Measurements from ENCODE around the gene NTMT2. TPM values are rescaled to one million over a fixed set of nuclear protein-coding genes. Genes with fewer than 3 reads are reported as not detected.

The NTMT2 gene
- total and polyA plus RNA-seq, 2 experiments from 2014 or later, result not detected

GRCh38 chr1:170198584-170198983 is 52.8 kb downstream of the NTMT2 start:
- no peak for DNase-seq
- no peak overlapping the region for H3K27ac ChIP-seq
- TF ChIP-seq EZH2 (IDR thresholded peaks at IDR 0.05; ENCODE audit: insufficient read depth, poor library complexity, severe bottlenecking), result no peak
- TF ChIP-seq EZH2phosphoT487 (IDR thresholded peaks at IDR 0.05; ENCODE audit: insufficient read depth, low read depth), result no peak
- no peaks in the 10 kb centered on the region for H3K9me2 ChIP-seq (ENCODE audit: insufficient read depth)
- H3K79me2 ChIP-seq (ENCODE audit: insufficient read depth), result no peaks in the 10 kb centered on the region
- H2AFZ ChIP-seq, result no peak overlapping the region
- peaks cover 19% of the 10 kb centered on the region; the same call in 1 of the 2 replicates for H3K4me1 ChIP-seq (ENCODE audit: insufficient read depth)
- no peaks in the 10 kb centered on the region for H3K27me3 ChIP-seq (replicated peaks; ENCODE audit: insufficient read depth)
- H4K20me1 ChIP-seq (ENCODE audit: insufficient read depth), result no peaks in the 10 kb centered on the region
- no peak overlapping the region for H3K9ac ChIP-seq
- no peak overlapping the region for H3K4me3 ChIP-seq
- H3K4me2 ChIP-seq (ENCODE audit: unreplicated experiment), result no peak overlapping the region
- no peaks in the 10 kb centered on the region for H3K36me3 ChIP-seq (ENCODE audit: low read depth)
- in situ Hi-C loops (cut with MboI), result no loop called here
- no peaks in the 10 kb centered on the region for H3K9me3 ChIP-seq (ENCODE audit: low read depth)
- H3F3A ChIP-seq (ENCODE audit: insufficient read depth), result 0 out of 2 replicates have a peak, but pooled peaks cover 3% of the 10 kb centered on the region

- Histone ChIP-seq H3K4me1 (ENCODE audit: insufficient read depth) (peaks cover 24% of the 10 kb centered on the region), H3K27ac (0 out of 2 replicates have a peak overlapping the region, but pooled peaks have one; percentile 6), H2AFZ (peak overlapping the region; percentile 70; the same call in 1 of the 2 replicates), H3K9ac (peak overlapping the region; percentile 55), H4K20me1 (ENCODE audit: insufficient read depth) (no peaks in the 10 kb centered on the region), H3K4me2 (ENCODE audit: unreplicated experiment) (peak overlapping the region; percentile 74), H3K9me3 (ENCODE audit: low read depth) (no peaks in the 10 kb centered on the region), H3K4me3 (peak overlapping the region; percentile 53; the same call in 1 of the 2 replicates), H3K79me2 (ENCODE audit: insufficient read depth) (no peaks in the 10 kb centered on the region), H3K36me3 (ENCODE audit: low read depth) (no peaks in the 10 kb centered on the region), H3F3A (ENCODE audit: insufficient read depth) (peaks cover 12% of the 10 kb centered on the region), H3K27me3 (replicated peaks; ENCODE audit: insufficient read depth) (no peaks in the 10 kb centered on the region), H3K9me2 (ENCODE audit: insufficient read depth) (peaks cover 4% of the 10 kb centered on the region; the same call in 1 of the 2 replicates)
- in situ Hi-C loops (cut with MboI), result no loop called here
- no peak for DNase-seq
- TF ChIP-seq EZH2 (IDR thresholded peaks at IDR 0.05; ENCODE audit: insufficient read depth, poor library complexity, severe bottlenecking), result no peak
- TF ChIP-seq EZH2phosphoT487 (IDR thresholded peaks at IDR 0.05; ENCODE audit: insufficient read depth, low read depth), result no peak
Measured at GRCh38 chr1:170200161-170200560, 54.4 kb downstream of the NTMT2 start.

- H3K27ac ChIP-seq, result peak overlapping the region; percentile 6; the same call in 1 of the 2 replicates
- peak overlapping the region; percentile 70 for H2AFZ ChIP-seq
- H4K20me1 ChIP-seq (ENCODE audit: insufficient read depth), result no peaks in the 10 kb centered on the region
- in situ Hi-C loops (cut with MboI), result no loop called here
- H3K9me3 ChIP-seq (ENCODE audit: low read depth), result no peaks in the 10 kb centered on the region
- WGBS, 2 experiments (ENCODE audit: low coverage in 1 of 2, low lambda C conversion rate in 2 of 2, missing lambda C conversion rate in 2 of 2), result 25 to 28% methylated on average over 4 of the region's 4 CpGs
- peaks cover 4% of the 10 kb centered on the region; the same call in 1 of the 2 replicates for H3K9me2 ChIP-seq (ENCODE audit: insufficient read depth)
- no peaks in the 10 kb centered on the region for H3K36me3 ChIP-seq (ENCODE audit: low read depth)
- TF ChIP-seq EZH2phosphoT487 (IDR thresholded peaks at IDR 0.05; ENCODE audit: insufficient read depth, low read depth) (no peak), EZH2 (IDR thresholded peaks at IDR 0.05; ENCODE audit: insufficient read depth, poor library complexity, severe bottlenecking) (no peak)
- peaks cover 18% of the 10 kb centered on the region for H3F3A ChIP-seq (ENCODE audit: insufficient read depth)
- no peaks in the 10 kb centered on the region for H3K79me2 ChIP-seq (ENCODE audit: insufficient read depth)
- DNase-seq, result peak; percentile 48
- peak overlapping the region; percentile 53 for H3K4me3 ChIP-seq
- H3K27me3 ChIP-seq (replicated peaks; ENCODE audit: insufficient read depth), result no peaks in the 10 kb centered on the region
- peak overlapping the region; percentile 74 for H3K4me2 ChIP-seq (ENCODE audit: unreplicated experiment)
- H3K4me1 ChIP-seq (ENCODE audit: insufficient read depth), result peaks cover 30% of the 10 kb centered on the region
- H3K9ac ChIP-seq, result peak overlapping the region; percentile 55
Measured at GRCh38 chr1:170200621-170201397, 55.0 kb downstream of the NTMT2 start.

GRCh38 chr1:170203693-170204092 is 57.9 kb downstream of the NTMT2 start:
- Histone ChIP-seq H3F3A (ENCODE audit: insufficient read depth) (peaks cover 23% of the 10 kb centered on the region), H3K9me2 (ENCODE audit: insufficient read depth) (peaks cover 4% of the 10 kb centered on the region; the same call in 1 of the 2 replicates), H4K20me1 (ENCODE audit: insufficient read depth) (no peaks in the 10 kb centered on the region), H3K27ac (no peak overlapping the region), H3K9ac (no peak overlapping the region), H3K4me1 (ENCODE audit: insufficient read depth) (peaks cover 31% of the 10 kb centered on the region), H3K4me2 (ENCODE audit: unreplicated experiment) (peak overlapping the region; percentile 53), H3K36me3 (ENCODE audit: low read depth) (no peaks in the 10 kb centered on the region), H3K27me3 (replicated peaks; ENCODE audit: insufficient read depth) (no peaks in the 10 kb centered on the region), H3K9me3 (ENCODE audit: low read depth) (no peaks in the 10 kb centered on the region), H3K4me3 (no peak overlapping the region), H2AFZ (peak overlapping the region; percentile 16; the same call in 1 of the 2 replicates), H3K79me2 (ENCODE audit: insufficient read depth) (no peaks in the 10 kb centered on the region)
- no peak for TF ChIP-seq EZH2 (IDR thresholded peaks at IDR 0.05; ENCODE audit: insufficient read depth, poor library complexity, severe bottlenecking)
- TF ChIP-seq EZH2phosphoT487 (IDR thresholded peaks at IDR 0.05; ENCODE audit: insufficient read depth, low read depth), result no peak
- DNase-seq, result no peak
- in situ Hi-C loops (cut with MboI), result no loop called here
